ENCODE measurements around the gene SMIM44.

DNA sequence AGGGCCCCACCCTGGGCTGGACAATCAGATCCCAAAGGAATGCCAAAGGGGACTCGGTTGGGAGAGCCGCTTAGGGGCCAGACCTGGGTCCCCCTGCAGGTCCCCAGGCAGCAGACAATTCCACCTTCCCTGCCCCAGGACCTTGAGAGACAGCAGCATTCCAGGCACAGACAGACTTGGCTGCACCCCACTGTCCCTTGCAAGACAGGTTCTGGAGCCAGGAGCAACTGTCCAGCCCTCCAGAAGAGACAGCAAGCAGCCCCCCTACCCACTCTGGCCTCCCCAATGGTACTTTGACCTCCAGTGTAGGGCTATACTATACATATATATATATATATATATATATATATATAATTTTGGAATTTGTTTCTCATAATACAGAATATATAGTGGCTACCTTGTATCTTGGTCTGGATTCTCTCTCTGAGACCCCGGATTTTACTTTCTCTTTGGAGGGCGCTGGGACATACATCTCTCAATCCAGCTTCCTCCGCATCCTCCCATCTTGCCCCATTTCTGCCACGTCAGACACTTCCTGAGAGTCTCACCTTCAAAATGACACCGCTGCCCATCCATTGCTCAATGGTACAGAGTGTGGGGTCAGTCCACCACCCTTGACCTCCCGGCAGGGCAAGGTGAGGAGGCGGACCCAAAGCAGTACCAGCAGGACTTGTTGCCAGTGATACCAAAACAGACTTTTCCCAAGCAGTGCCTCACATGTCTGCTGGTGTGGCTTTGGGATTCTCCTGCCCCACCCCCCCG is 15.6 kb downstream of the SMIM44 start:
- TF ChIP-seq, protein P1, sequence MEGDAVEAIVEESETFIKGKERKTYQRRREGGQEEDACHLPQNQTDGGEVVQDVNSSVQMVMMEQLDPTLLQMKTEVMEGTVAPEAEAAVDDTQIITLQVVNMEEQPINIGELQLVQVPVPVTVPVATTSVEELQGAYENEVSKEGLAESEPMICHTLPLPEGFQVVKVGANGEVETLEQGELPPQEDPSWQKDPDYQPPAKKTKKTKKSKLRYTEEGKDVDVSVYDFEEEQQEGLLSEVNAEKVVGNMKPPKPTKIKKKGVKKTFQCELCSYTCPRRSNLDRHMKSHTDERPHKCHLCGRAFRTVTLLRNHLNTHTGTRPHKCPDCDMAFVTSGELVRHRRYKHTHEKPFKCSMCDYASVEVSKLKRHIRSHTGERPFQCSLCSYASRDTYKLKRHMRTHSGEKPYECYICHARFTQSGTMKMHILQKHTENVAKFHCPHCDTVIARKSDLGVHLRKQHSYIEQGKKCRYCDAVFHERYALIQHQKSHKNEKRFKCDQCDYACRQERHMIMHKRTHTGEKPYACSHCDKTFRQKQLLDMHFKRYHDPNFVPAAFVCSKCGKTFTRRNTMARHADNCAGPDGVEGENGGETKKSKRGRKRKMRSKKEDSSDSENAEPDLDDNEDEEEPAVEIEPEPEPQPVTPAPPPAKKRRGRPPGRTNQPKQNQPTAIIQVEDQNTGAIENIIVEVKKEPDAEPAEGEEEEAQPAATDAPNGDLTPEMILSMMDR (IDR thresholded peaks at IDR 0.05; ENCODE audit: insufficient read depth, low read length, poor library complexity, severe bottlenecking) = no peak
- no peak for TF ChIP-seq EZH2phosphoT487 (conservative IDR thresholded peaks at IDR 0.05; ENCODE audit: low read length)
